SK-N-SH (cell line): Measurements from ENCODE around the gene MORC1. TPM values are rescaled to one million over a fixed set of nuclear protein-coding genes. Genes with fewer than 3 reads are reported as not detected.

Source experiments
- CTCF ChIA-PET: fragments of 300-600, 350-600 bp; formaldehyde crosslinking; extraction: SDS; loops from one replicate; lab custom pipeline; 2021; lab: Yijun Ruan, JAX
- POLR2A ChIA-PET: fragments of 350-600 bp; sonication (Branson Sonifier 250); formaldehyde crosslinking; extraction: SDS; loops from one replicate; lab custom pipeline; 2020; ENCODE audit warnings: antibody characterized with exemption, inconsistent platforms; lab: Yijun Ruan, JAX
- DNase-seq: peaks from one replicate; pipeline ENCODE4 v3.0.0; 2012
- H2AFZ ChIP-seq: fragments of 200-600 bp; sonication (generic); 2 replicates; pipeline ENCODE4 v1.8.1; 2016; ENCODE audit warnings: antibody characterized with exemption, mild to moderate bottlenecking, low read depth
- H3F3A ChIP-seq: fragments of 200-600 bp; sonication (generic); replicated peaks from 2 replicates; pipeline ENCODE3; 2016; ENCODE audit warnings: antibody characterized with exemption, mild to moderate bottlenecking; ENCODE audit not compliant: insufficient read depth
- H3K27ac ChIP-seq, 2 experiments: fragments of 200-500 bp in 1 of 2; fragments of 200-600 bp in 1 of 2; sonication (Bioruptor generic) in 1 of 2; sonication (generic), shearing (Covaris generic) in 1 of 2; 2 replicates each; pipeline versions ENCODE4 v1.5.1 to v1.6.1; 2014 to 2016; ENCODE audit warnings: low read depth in 2 of 2, inconsistent platforms in 1 of 2, low read length in 1 of 2, mild to moderate bottlenecking in 1 of 2, mixed read lengths in 1 of 2
- H3K27me3 ChIP-seq: fragments of 200-600 bp; sonication (generic), shearing (Covaris generic); 2 replicates; pipeline ENCODE4 v1.6.1; 2016; ENCODE audit warnings: mixed run types; ENCODE audit not compliant: insufficient read depth
- H3K36me3 ChIP-seq, 2 experiments: fragments of 200-500 bp in 1 of 2; fragments of 200-600 bp in 1 of 2; sonication (Bioruptor generic) in 1 of 2; sonication (generic) in 1 of 2; replicated peaks in 1 of 2; 2 replicates each; pipeline versions ENCODE3 to v1.5.1; 2014 to 2016; ENCODE audit warnings: low read length in 1 of 2, mild to moderate bottlenecking in 1 of 2; ENCODE audit not compliant: insufficient read depth in 2 of 2, control insufficient read depth in 1 of 2
- H3K4me1 ChIP-seq, 2 experiments: fragments of 200-500 bp in 1 of 2; fragments of 200-600 bp in 1 of 2; sonication (Bioruptor generic) in 1 of 2; sonication (generic), shearing (Covaris generic) in 1 of 2; 2 replicates each; pipeline versions ENCODE4 v1.5.1 to v1.6.1; 2014 to 2016; ENCODE audit warnings: low read depth in 1 of 2, low read length in 1 of 2, mixed run types in 1 of 2; ENCODE audit not compliant: insufficient read depth in 2 of 2, control insufficient read depth in 1 of 2
- H3K4me2 ChIP-seq: fragments of 200-600 bp; sonication (generic), shearing (Covaris generic); 2 replicates; pipeline ENCODE4 v1.6.1; 2017; ENCODE audit warnings: mixed run types
- H3K4me3 ChIP-seq, 2 experiments: fragments of 200-500 bp in 1 of 2; fragments of 200-600 bp in 1 of 2; sonication (Bioruptor generic) in 1 of 2; sonication (generic), shearing (Covaris generic) in 1 of 2; 2 replicates each; pipeline versions ENCODE4 v1.5.1 to v1.8.1; 2014 to 2016; ENCODE audit warnings: low read depth in 2 of 2, inconsistent platforms in 1 of 2, low read length in 1 of 2, mild to moderate bottlenecking in 1 of 2, mixed read lengths in 1 of 2, moderate library complexity in 1 of 2
- H3K79me2 ChIP-seq: fragments of 200-600 bp; sonication (generic); 2 replicates; pipeline ENCODE4 v1.8.1; 2017; ENCODE audit warnings: mild to moderate bottlenecking; ENCODE audit not compliant: insufficient read depth
- H3K9ac ChIP-seq: fragments of 200-600 bp; sonication (generic); 2 replicates; pipeline ENCODE4 v1.6.1; 2017; ENCODE audit warnings: mixed run types
- H3K9me2 ChIP-seq: fragments of 200-600 bp; sonication (generic); 2 replicates; pipeline ENCODE4 v1.6.1; 2017; ENCODE audit warnings: mixed run types
- H3K9me3 ChIP-seq: fragments of 200-600 bp; sonication (generic); 2 replicates; pipeline ENCODE4 v1.6.1; 2017; ENCODE audit warnings: mixed run types, mild to moderate bottlenecking, moderate library complexity
- H4K20me1 ChIP-seq: fragments of 200-600 bp; sonication (generic); 2 replicates; pipeline ENCODE4 v1.6.1; 2017; ENCODE audit warnings: mild to moderate bottlenecking, mixed run types; ENCODE audit not compliant: insufficient read depth
- CHD2 ChIP-seq: fragments of 150-350 bp; IDR thresholded peaks from 2 replicates; pipeline ENCODE4 v1.6.1; 2018; ENCODE audit warnings: low read length; ENCODE audit not compliant: partially characterized antibody
- CTCF ChIP-seq: fragments of 200-600 bp; sonication (generic); IDR thresholded peaks from 2 replicates; pipeline ENCODE4 v1.6.1; 2017; ENCODE audit warnings: antibody characterized with exemption, mild to moderate bottlenecking, moderate library complexity
- EP300 ChIP-seq, 2 experiments: IDR thresholded peaks; 2 replicates each; pipeline versions ENCODE4 v1.4.0 to v1.6.1; 2012; ENCODE audit warnings: borderline replicate concordance in 1 of 2, low read depth in 1 of 2, low read length in 1 of 2
- MAX ChIP-seq: IDR thresholded peaks from 2 replicates; pipeline ENCODE4 v1.4.0; 2012; ENCODE audit warnings: low read depth
- NFIC ChIP-seq: IDR thresholded peaks from 2 replicates; pipeline ENCODE4 v1.4.0; 2012; ENCODE audit warnings: borderline replicate concordance
- RAD21 ChIP-seq: IDR thresholded peaks from 2 replicates; pipeline ENCODE4 v1.6.1; 2012; ENCODE audit warnings: mild to moderate bottlenecking, low read length
- RCOR1 ChIP-seq: fragments of 150-350 bp; IDR thresholded peaks from 2 replicates; pipeline ENCODE4 v1.6.1; 2017; ENCODE audit warnings: antibody characterized with exemption, low read length
- RXRA ChIP-seq: IDR thresholded peaks from 2 replicates; pipeline ENCODE4 v1.4.0; 2012; ENCODE audit warnings: low read depth, mild to moderate bottlenecking, borderline replicate concordance
- SMC3 ChIP-seq: IDR thresholded peaks from 2 replicates; pipeline ENCODE4 v1.6.1; 2012; ENCODE audit warnings: low read depth, low read length, improper control_type of control experiment
- TCF12 ChIP-seq: IDR thresholded peaks from 2 replicates; pipeline ENCODE4 v1.4.0; 2012
- YY1 ChIP-seq: IDR thresholded peaks from 2 replicates; pipeline ENCODE4 v1.4.0; 2012; ENCODE audit warnings: low read depth, mild to moderate bottlenecking
- ZBTB33 ChIP-seq: IDR thresholded peaks from 2 replicates; pipeline ENCODE4 v1.4.0; 2012; ENCODE audit warnings: low read depth, borderline replicate concordance
- WGBS: methylation state at CpG from one replicate; pipeline ENCODE4 v1.1.6; 2017; ENCODE audit warnings: low lambda C conversion rate; 5-methylcytosine and 5-hydroxymethylcytosine counted together
- polyA plus RNA-seq, 3 experiments: library from polyadenylated mRNA; depleted of rRNA; stranded (reverse); fragments of >200 nt; gene quantifications; 2 replicates each; pipeline ENCODE4 v1.2.3, GENCODE V29; 2012

Gene MORC1
- polyA plus RNA-seq, 1 of the 3 experiments (the other 2 are of a cell fraction) = not detected

GRCh38 chr3:109025896-109026295 lies 92.0 kb downstream of the MORC1 start (continued):
- TF ChIP-seq MAX (no peak), TCF12 (no peak)

- H3F3A ChIP-seq = no peaks in the 10 kb centered on the region
- no peaks in the 10 kb centered on the region for H3K79me2 ChIP-seq
- 17% methylated on average over 3 of the region's 3 CpGs for WGBS
- POLR2A ChIA-PET = no interaction called here
- no peaks in the 10 kb centered on the region for H3K9me2 ChIP-seq
- no peak overlapping the region; a peak in 1 of 4 replicates for H3K4me3 ChIP-seq
- no peaks in the 10 kb centered on the region for H4K20me1 ChIP-seq
- H3K4me2 ChIP-seq = no peak overlapping the region
- H3K9me3 ChIP-seq = no peaks in the 10 kb centered on the region
- TF ChIP-seq ZBTB33 (no peak), CTCF (peak; percentile 86), RXRA (no peak), YY1 (no peak), SMC3 (peak; percentile 61), RCOR1 (no peak), RAD21 (peak; percentile 74), CHD2 (no peak), EP300 (IDR thresholded peaks at IDR 0.05; ENCODE audit: borderline replicate concordance in 1 of 2, low read depth in 1 of 2, low read length in 1 of 2) (no peak), NFIC (no peak)
- TF ChIP-seq, all 33 proteins: peak for 3
- no peaks in the 10 kb centered on the region for H3K4me1 ChIP-seq
- CTCF ChIA-PET = interaction anchor here (0.5 to 4.5 kb wide), 52 partner anchors 9 to 871 kb away, joined by 3 to 55 read pairs (median 5); partner anchors contain the start of gene GUCA1C
- peak; percentile 27 for DNase-seq
- no peak overlapping the region for H2AFZ ChIP-seq
- no peak overlapping the region for H3K9ac ChIP-seq
- no peaks in the 10 kb centered on the region; the same call in 1 of the 2 replicates for H3K27me3 ChIP-seq
- H3K36me3 ChIP-seq = no peaks in the 10 kb centered on the region
- no peak overlapping the region for H3K27ac ChIP-seq
These were observed 94.2 kb downstream of the MORC1 start for GRCh38 chr3:109023656-109024254.
